ENCODE results near the gene ST3GAL6. TPM values are rescaled to one million over a fixed set of nuclear protein-coding genes. Genes with fewer than 3 reads are reported as not detected.

ST3GAL6 gene
- total and polyA plus RNA-seq, 10 of the 15 experiments (the other 5 are each of a cell fraction or from before 2014, with no cell fraction given) = 19.5 to 41.2 (median 37.4) TPM

GRCh38 chr3:98730338-98730737 lies 32.8 kb upstream of the ST3GAL6 start (continued):
- peak; percentile 38; the same call in 1 of the 2 replicates for TF ChIP-seq NBN (IDR thresholded peaks at IDR 0.05)
- TF ChIP-seq EGR1 (IDR thresholded peaks at IDR 0.05; ENCODE audit: borderline replicate concordance in 1 of 2, low read depth in 2 of 2, low read length in 2 of 2) = peak in 1 of 2 experiments; percentile 31; a peak in 1 of 3 replicates
- TF ChIP-seq POLR2A (IDR thresholded peaks at IDR 0.05; ENCODE audit: low read depth, low read length) = no peak
- TF ChIP-seq USF2 (IDR thresholded peaks at IDR 0.05; ENCODE audit: borderline replicate concordance, low read depth, low read length) = no peak; the same call in 1 of the 2 replicates
- no peak for TF ChIP-seq KAT2A (conservative IDR thresholded peaks at IDR 0.05; ENCODE audit: control insufficient read depth, low read depth, low read length)
- TF ChIP-seq HDGF (IDR thresholded peaks at IDR 0.05) = 0 out of 2 replicates have a peak, but pooled peaks have one; percentile 29
- no peak for TF ChIP-seq SMARCA5 (IDR thresholded peaks at IDR 0.05)
- TF ChIP-seq CHD2 (IDR thresholded peaks at IDR 0.05; ENCODE audit: borderline replicate concordance, low read depth, low read length) = 0 out of 2 replicates have a peak, but pooled peaks have one; percentile 22
- TF ChIP-seq LARP7 (IDR thresholded peaks at IDR 0.05) = no peak
- TF ChIP-seq NKRF (conservative IDR thresholded peaks at IDR 0.05) = peak; percentile 27; the same call in 1 of the 2 replicates
- no peak for TF ChIP-seq CHD1 (IDR thresholded peaks at IDR 0.05; ENCODE audit: low read depth, low read length)
- TF ChIP-seq IKZF2 (IDR thresholded peaks at IDR 0.05) = peak; percentile 31 to 41; a peak in 2 of 4 replicates
- TF ChIP-seq JUNB (IDR thresholded peaks at IDR 0.05) = peak; percentile 64
- no peak for TF ChIP-seq PAX5 (IDR thresholded peaks at IDR 0.05; ENCODE audit: borderline replicate concordance, low read depth, low read length)
- no peak for TF ChIP-seq NFXL1 (IDR thresholded peaks at IDR 0.05; ENCODE audit: borderline replicate concordance)
- TF ChIP-seq TCF7 (IDR thresholded peaks at IDR 0.05; ENCODE audit: borderline replicate concordance) = no peak
- no peak for TF ChIP-seq PAX8 (IDR thresholded peaks at IDR 0.05)
- peak in 1 of 2 experiments; percentile 51; a peak in 1 of 4 replicates for TF ChIP-seq EP300 (IDR thresholded peaks at IDR 0.05; ENCODE audit: borderline replicate concordance in 1 of 2, control insufficient read depth in 1 of 2, low read depth in 2 of 2, low read length in 2 of 2)
- TF ChIP-seq TCF3 (IDR thresholded peaks at IDR 0.05; ENCODE audit: borderline replicate concordance, insufficient read depth, low read depth, low read length) = no peak
- no peak for TF ChIP-seq HSF1 (IDR thresholded peaks at IDR 0.05; ENCODE audit: low read depth, low read length)
- TF ChIP-seq SREBF1 (IDR thresholded peaks at IDR 0.05; ENCODE audit: low read length) = no peak
- peak; percentile 60; the same call in 1 of the 2 replicates for TF ChIP-seq RUNX3 (IDR thresholded peaks at IDR 0.05; ENCODE audit: low read length)
- TF ChIP-seq POLR2AphosphoS2 (IDR thresholded peaks at IDR 0.05; ENCODE audit: low read depth, low read length) = no peak
- TF ChIP-seq NR2C2 (IDR thresholded peaks at IDR 0.05; ENCODE audit: borderline replicate concordance, control insufficient read depth, insufficient read length, low read depth) = no peak
- no peak for TF ChIP-seq ESRRA (IDR thresholded peaks at IDR 0.05; ENCODE audit: low read length)
- TF ChIP-seq IRF4 (IDR thresholded peaks at IDR 0.05; ENCODE audit: low read depth, low read length) = 0 out of 2 replicates have a peak, but pooled peaks have one; percentile 23
- peak; percentile 56; the same call in 1 of the 2 replicates for TF ChIP-seq FOXM1 (IDR thresholded peaks at IDR 0.05; ENCODE audit: low read depth, low read length)
